HG03196 (cell line): ENCODE measurements around the gene SLIRP.
A peak's percentile ranks its signal among the peaks of the same experiment; 100 is the strongest.
"Not testable (repeated sequence)": the region's sequence is repeated elsewhere in the genome, so short reads cannot be mapped to it uniquely, and the experiment has no call there.

ENCODE experiments used
- ATAC-seq: cut with Tn5 transposase; IDR thresholded peaks from one replicate; pipeline ENCODE4 v1.9.1; 2021; ENCODE audit not compliant: unreplicated experiment

SLIRP gene

GRCh38 chr14:77741438-77741837, 33.5 kb downstream of the SLIRP start:
- ATAC-seq, result no peak

DNA sequence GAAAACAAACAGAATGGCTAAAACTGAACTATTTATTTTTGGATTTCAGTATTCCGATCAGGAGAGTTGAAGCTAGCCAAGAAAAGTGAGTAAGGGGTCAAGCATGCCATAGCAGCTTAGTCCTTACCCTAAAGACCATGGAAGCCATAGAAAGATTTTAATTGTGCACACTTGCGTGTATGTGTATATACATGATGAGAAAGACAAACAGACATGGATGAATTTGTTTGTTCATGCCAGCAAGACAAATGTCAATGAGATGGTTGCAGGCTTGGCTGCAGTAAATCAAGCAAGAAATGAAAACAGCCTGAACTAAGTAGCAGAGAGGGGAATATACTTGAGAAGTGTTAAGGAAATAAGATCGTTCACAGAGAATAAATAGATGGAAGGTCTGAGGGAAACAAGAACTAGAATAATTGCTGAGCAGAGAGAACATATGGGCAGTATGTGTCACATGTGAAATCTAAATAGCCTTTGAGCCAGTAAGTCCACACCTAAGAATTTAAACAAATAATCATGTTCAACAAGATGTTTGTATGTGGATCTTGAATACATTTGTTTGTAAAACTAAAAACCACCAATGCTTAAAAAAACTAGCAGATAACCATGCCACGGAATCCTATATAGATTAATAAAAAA, 38.3 kb downstream of the SLIRP start:
- ATAC-seq, result no peak

DNA sequence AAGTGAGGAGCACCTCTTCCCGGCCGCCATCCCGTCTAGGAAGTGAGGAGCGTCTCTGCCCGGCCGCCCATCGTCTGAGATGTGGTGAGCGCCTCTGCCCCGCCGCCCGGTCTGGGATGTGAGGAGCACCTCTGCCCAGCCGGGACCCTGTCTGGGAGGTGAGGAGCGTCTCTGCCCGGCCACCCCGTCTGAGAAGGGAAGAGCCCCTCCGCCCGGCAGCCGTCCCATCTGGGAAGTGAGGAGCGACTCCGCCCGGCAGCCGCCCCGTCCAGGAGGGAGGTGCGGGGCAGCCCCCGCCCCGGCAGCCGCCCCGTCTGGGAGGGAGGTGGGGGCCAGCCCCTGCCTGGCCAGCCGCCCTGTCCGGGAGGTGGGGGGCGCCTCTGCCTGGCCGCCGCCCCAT, 39.5 kb downstream of the SLIRP start:
- not testable (repeated sequence) for ATAC-seq

DNA sequence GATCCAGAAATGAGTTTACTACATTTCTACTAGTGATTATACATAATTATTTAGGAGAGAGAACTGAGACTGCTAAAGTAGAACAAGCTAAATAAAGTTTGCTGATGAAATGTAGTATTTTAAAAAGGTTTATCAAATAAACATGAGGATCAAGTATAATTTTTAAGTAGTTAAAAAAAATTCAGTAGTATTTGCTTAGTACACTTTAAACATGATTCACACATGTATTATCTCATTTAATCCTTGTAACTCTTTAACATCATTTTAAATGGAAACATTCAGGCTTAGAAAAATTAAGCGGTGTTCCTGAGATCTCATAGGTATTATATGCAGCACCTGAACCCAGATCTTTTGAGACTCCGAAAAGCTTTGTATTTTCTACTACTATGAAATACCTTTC, 44.4 kb downstream of the SLIRP start:
- ATAC-seq, result no peak

DNA sequence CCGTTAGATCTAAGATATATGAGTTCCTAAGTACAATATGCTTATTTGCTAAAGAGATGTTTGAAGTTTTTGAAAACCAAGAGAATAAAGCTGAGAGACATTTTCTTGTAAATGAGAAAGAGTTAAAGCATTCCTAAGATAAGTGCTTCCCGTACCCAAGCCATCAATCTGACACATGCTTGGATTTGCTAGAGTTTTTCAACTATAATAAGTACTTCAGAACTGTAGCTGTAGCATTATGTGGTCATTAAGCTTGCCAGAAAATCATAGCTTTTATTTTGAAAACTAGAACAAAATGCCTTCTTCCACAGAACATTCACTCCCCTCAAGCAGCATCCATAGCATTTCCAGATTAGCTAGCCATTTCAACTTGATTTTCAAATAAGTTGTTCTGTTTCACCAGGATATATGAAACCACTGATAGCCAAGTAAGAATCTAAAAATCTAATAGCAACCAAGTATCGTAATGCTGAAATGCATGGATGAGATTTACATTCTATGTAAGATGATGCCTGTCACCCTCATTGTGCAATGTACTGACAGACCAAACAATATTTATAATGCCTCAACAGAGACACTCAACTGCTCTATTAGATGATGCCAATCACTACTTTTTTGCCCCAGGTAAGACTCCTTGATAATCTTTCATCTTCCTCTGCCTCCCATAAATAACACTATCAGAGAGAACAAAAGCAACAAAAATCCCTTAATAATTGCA, 45.1 kb downstream of the SLIRP start:
- ATAC-seq, result no peak

GRCh38 chr14:77760381-77761204, 52.7 kb downstream of the SLIRP start, which contains the start of gene SNW1:
SNW1 (minus strand) TSS chr14:77761156; CDS start chr14:77761127, 29 bp downstream.
- ATAC-seq, result peak; percentile 94

DNA sequence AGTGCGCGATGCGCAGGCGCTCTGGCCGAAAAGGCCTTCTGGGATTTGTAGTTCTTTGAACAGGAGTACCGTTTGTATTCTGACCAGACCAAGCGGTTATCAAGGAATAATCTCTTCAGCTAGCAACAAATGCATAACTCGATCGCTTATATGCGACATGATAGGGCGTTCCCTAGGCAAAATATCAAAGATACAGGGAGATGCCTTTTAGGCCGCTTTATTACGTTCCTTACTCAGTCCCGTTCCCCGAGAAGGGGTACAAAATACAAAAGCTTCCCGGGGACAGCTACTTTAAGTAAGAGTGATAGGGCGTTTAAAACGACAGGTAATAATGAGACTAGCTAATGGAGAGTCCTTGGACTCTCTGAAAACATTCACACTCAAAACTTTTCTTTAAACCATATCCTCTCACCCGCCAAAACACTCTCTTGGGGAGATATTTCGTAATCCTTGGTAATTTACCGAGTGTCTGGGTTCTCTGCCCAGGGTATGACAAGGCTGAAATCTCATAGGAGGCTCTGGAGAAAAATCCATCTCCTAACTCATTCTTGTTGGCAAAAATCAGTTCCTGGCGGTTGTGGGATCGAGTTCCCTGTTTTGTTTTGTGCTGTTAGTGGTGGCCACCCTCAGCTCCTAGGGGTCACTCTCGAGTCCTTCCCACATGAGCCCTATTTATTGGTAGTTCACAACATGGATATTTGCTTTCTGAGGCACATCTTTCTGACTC, 53.5 kb downstream of the SLIRP start:
- ATAC-seq, result peak; percentile 16

DNA sequence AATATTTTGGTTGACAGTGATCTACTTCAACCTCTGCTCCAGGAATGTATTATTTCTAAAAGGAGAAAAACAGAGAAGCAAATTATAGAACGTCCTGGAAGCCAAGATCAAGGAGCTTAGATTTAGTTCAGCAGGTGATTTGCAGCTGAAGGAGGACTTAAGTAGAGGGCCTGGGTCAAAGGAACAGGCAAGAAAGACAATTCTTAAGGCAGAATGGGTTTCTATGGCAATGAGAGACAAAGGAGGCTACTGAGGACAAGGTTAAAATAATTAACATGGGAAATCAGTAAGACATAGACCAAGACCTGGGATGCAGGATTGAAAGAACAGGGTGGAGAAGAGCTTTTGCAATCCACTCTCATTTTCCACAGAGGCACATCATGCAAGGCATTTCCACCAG, 55.4 kb downstream of the SLIRP start:
- ATAC-seq, result no peak

GRCh38 chr14:77763978-77764377, 56.1 kb downstream of the SLIRP start:
- ATAC-seq, result no peak
